Measurements from ENCODE around the gene ADAMTS3.

The ADAMTS3 gene

GRCh38 chr4:72305080-72305479, 263.9 kb downstream of the ADAMTS3 start:
- ATAC-seq, result no peak
- Mint-ChIP-seq H3K9me3 (no peaks in the 10 kb centered on the region), H3K27ac (no peak overlapping the region), H3K36me3 (ENCODE audit: low read depth) (no peaks in the 10 kb centered on the region), H3K27me3 (peaks cover 2% of the 10 kb centered on the region), H3K4me3 (no peak overlapping the region), H3K4me1 (no peaks in the 10 kb centered on the region)
- no peak for DNase-seq

- Mint-ChIP-seq H3K27ac (no peak overlapping the region), H3K9me3 (no peaks in the 10 kb centered on the region), H3K4me3 (no peak overlapping the region), H3K4me1 (no peaks in the 10 kb centered on the region), H3K36me3 (ENCODE audit: low read depth) (no peaks in the 10 kb centered on the region), H3K27me3 (peaks cover 2% of the 10 kb centered on the region)
- DNase-seq (peak; percentile 31), ATAC-seq (peak; percentile 46)
Measured at GRCh38 chr4:72302981-72303704, 265.9 kb downstream of the ADAMTS3 start.

- H3K9me3 Mint-ChIP-seq, result no peaks in the 10 kb centered on the region
- H3K27me3 Mint-ChIP-seq, result peaks cover 2% of the 10 kb centered on the region
- ATAC-seq, result no peak
Measured at GRCh38 chr4:72301759-72302158, 267.3 kb downstream of the ADAMTS3 start.

GRCh38 chr4:72300126-72300525, 268.9 kb downstream of the ADAMTS3 start:
- H3K27ac Mint-ChIP-seq, result no peak overlapping the region
- no peaks in the 10 kb centered on the region for H3K36me3 Mint-ChIP-seq (ENCODE audit: low read depth)
- no peaks in the 10 kb centered on the region for H3K4me1 Mint-ChIP-seq
- peaks cover 2% of the 10 kb centered on the region for H3K27me3 Mint-ChIP-seq
- no peak for DNase-seq
- H3K4me3 Mint-ChIP-seq, result no peak overlapping the region
- H3K9me3 Mint-ChIP-seq, result no peaks in the 10 kb centered on the region
- ATAC-seq, result peak; percentile 43

More at GRCh38 chr4:72301759-72302158, 267.3 kb downstream of the ADAMTS3 start:
- Mint-ChIP-seq H3K4me3 (no peak overlapping the region), H3K36me3 (ENCODE audit: low read depth) (no peaks in the 10 kb centered on the region), H3K27ac (no peak overlapping the region), H3K4me1 (no peaks in the 10 kb centered on the region)
- no peak for DNase-seq

- no peaks in the 10 kb centered on the region for H3K4me1 Mint-ChIP-seq
- H3K36me3 Mint-ChIP-seq (ENCODE audit: low read depth), result no peaks in the 10 kb centered on the region
- H3K4me3 Mint-ChIP-seq, result no peak overlapping the region
- DNase-seq (no peak), ATAC-seq (no peak)
- peaks cover 16% of the 10 kb centered on the region for H3K27me3 Mint-ChIP-seq
- H3K9me3 Mint-ChIP-seq, result no peaks in the 10 kb centered on the region
- H3K27ac Mint-ChIP-seq, result no peak overlapping the region
Measured at GRCh38 chr4:72295966-72296557, 273.0 kb downstream of the ADAMTS3 start.

GRCh38 chr4:72290737-72291136, 278.3 kb downstream of the ADAMTS3 start:
- peaks cover 16% of the 10 kb centered on the region for H3K27me3 Mint-ChIP-seq
- H3K27ac Mint-ChIP-seq, result no peak overlapping the region
- DNase-seq, result no peak
- no peaks in the 10 kb centered on the region for H3K9me3 Mint-ChIP-seq
- no peaks in the 10 kb centered on the region for H3K4me1 Mint-ChIP-seq
- H3K36me3 Mint-ChIP-seq (ENCODE audit: low read depth), result no peaks in the 10 kb centered on the region
- no peak for ATAC-seq
- no peak overlapping the region for H3K4me3 Mint-ChIP-seq

- no peak overlapping the region for H3K4me3 Mint-ChIP-seq
- H3K9me3 Mint-ChIP-seq, result no peaks in the 10 kb centered on the region
- H3K4me1 Mint-ChIP-seq, result no peaks in the 10 kb centered on the region
- no peaks in the 10 kb centered on the region for H3K36me3 Mint-ChIP-seq (ENCODE audit: low read depth)
- ATAC-seq (no peak), DNase-seq (no peak)
- H3K27ac Mint-ChIP-seq, result no peak overlapping the region
- no peaks in the 10 kb centered on the region for H3K27me3 Mint-ChIP-seq
Measured at GRCh38 chr4:72286910-72287309, 282.1 kb downstream of the ADAMTS3 start.

- DNase-seq (no peak), ATAC-seq (no peak)
- no peaks in the 10 kb centered on the region for H3K27me3 Mint-ChIP-seq
- no peak overlapping the region for H3K4me3 Mint-ChIP-seq
- no peaks in the 10 kb centered on the region for H3K36me3 Mint-ChIP-seq (ENCODE audit: low read depth)
- H3K9me3 Mint-ChIP-seq, result no peaks in the 10 kb centered on the region
- H3K27ac Mint-ChIP-seq, result no peak overlapping the region
- H3K4me1 Mint-ChIP-seq, result no peaks in the 10 kb centered on the region
Measured at GRCh38 chr4:72286185-72286584, 282.8 kb downstream of the ADAMTS3 start.

GRCh38 chr4:72283357-72283756, 285.7 kb downstream of the ADAMTS3 start:
- ATAC-seq, result no peak
- no peaks in the 10 kb centered on the region for H3K9me3 Mint-ChIP-seq
- H3K27me3 Mint-ChIP-seq, result no peaks in the 10 kb centered on the region
- no peaks in the 10 kb centered on the region for H3K4me1 Mint-ChIP-seq
- DNase-seq, result no peak
- H3K27ac Mint-ChIP-seq, result no peak overlapping the region
- H3K4me3 Mint-ChIP-seq, result no peak overlapping the region
- H3K36me3 Mint-ChIP-seq (ENCODE audit: low read depth), result no peaks in the 10 kb centered on the region

GRCh38 chr4:72280252-72280651, 288.8 kb downstream of the ADAMTS3 start:
- no peak for ATAC-seq

GRCh38 chr4:72275381-72275780, 293.6 kb downstream of the ADAMTS3 start:
- no peaks in the 10 kb centered on the region for H3K27me3 Mint-ChIP-seq
- DNase-seq (no peak), ATAC-seq (no peak)
- peaks cover 16% of the 10 kb centered on the region for H3K9me3 Mint-ChIP-seq
- no peaks in the 10 kb centered on the region for H3K36me3 Mint-ChIP-seq (ENCODE audit: low read depth)
- H3K27ac Mint-ChIP-seq, result no peak overlapping the region
- H3K4me3 Mint-ChIP-seq, result no peak overlapping the region
- H3K4me1 Mint-ChIP-seq, result no peaks in the 10 kb centered on the region

More at GRCh38 chr4:72280252-72280651, 288.8 kb downstream of the ADAMTS3 start:
- no peak overlapping the region for H3K27ac Mint-ChIP-seq
- no peaks in the 10 kb centered on the region for H3K4me1 Mint-ChIP-seq
- no peak overlapping the region for H3K4me3 Mint-ChIP-seq
- no peaks in the 10 kb centered on the region for H3K9me3 Mint-ChIP-seq
- H3K27me3 Mint-ChIP-seq, result no peaks in the 10 kb centered on the region
- DNase-seq, result no peak
- no peaks in the 10 kb centered on the region for H3K36me3 Mint-ChIP-seq (ENCODE audit: low read depth)

- no peak for ATAC-seq
- H3K4me1 Mint-ChIP-seq, result no peaks in the 10 kb centered on the region
- no peak overlapping the region for H3K4me3 Mint-ChIP-seq
- no peaks in the 10 kb centered on the region for H3K36me3 Mint-ChIP-seq (ENCODE audit: low read depth)
- no peak for DNase-seq
- H3K27ac Mint-ChIP-seq, result no peak overlapping the region
- no peaks in the 10 kb centered on the region for H3K27me3 Mint-ChIP-seq
- peaks cover 17% of the 10 kb centered on the region for H3K9me3 Mint-ChIP-seq
Measured at GRCh38 chr4:72274251-72274650, 294.8 kb downstream of the ADAMTS3 start.

- ATAC-seq (no peak), DNase-seq (no peak)
- Mint-ChIP-seq H3K27me3 (no peaks in the 10 kb centered on the region), H3K4me1 (no peaks in the 10 kb centered on the region), H3K36me3 (ENCODE audit: low read depth) (no peaks in the 10 kb centered on the region), H3K4me3 (no peak overlapping the region), H3K27ac (no peak overlapping the region), H3K9me3 (peaks cover 6% of the 10 kb centered on the region)
Measured at GRCh38 chr4:72255269-72255668, 313.8 kb downstream of the ADAMTS3 start.

- no peak for ATAC-seq
- Mint-ChIP-seq H3K4me3 (no peak overlapping the region), H3K27me3 (no peaks in the 10 kb centered on the region), H3K36me3 (ENCODE audit: low read depth) (no peaks in the 10 kb centered on the region), H3K9me3 (no peaks in the 10 kb centered on the region), H3K27ac (no peak overlapping the region), H3K4me1 (no peaks in the 10 kb centered on the region)
- no peak for DNase-seq
Measured at GRCh38 chr4:72243641-72244040, 325.4 kb downstream of the ADAMTS3 start.

GRCh38 chr4:72239487-72240116, 329.4 kb downstream of the ADAMTS3 start:
- H3K27me3 Mint-ChIP-seq, result no peaks in the 10 kb centered on the region
- ATAC-seq, result no peak

More at GRCh38 chr4:72239487-72240116, 329.4 kb downstream of the ADAMTS3 start:
- H3K9me3 Mint-ChIP-seq, result peaks cover 10% of the 10 kb centered on the region
- H3K27ac Mint-ChIP-seq, result no peak overlapping the region
- DNase-seq, result no peak
- H3K36me3 Mint-ChIP-seq (ENCODE audit: low read depth), result no peaks in the 10 kb centered on the region
- H3K4me3 Mint-ChIP-seq, result no peak overlapping the region
- no peaks in the 10 kb centered on the region for H3K4me1 Mint-ChIP-seq
